Smooth muscle cell of trachea (primary cell): ENCODE results near the gene ANXA6. TPM values are rescaled to one million over a fixed set of nuclear protein-coding genes. Genes with fewer than 3 reads are reported as not detected.

Source experiments
- total RNA-seq: library from RNA; depleted of rRNA; stranded (reverse); fragments of >200 nt; gene quantifications from 2 replicates; pipeline ENCODE4 v1.2.1, GENCODE V29; 2014

ANXA6 gene
- 553 and 716 TPM in 2 replicates for total RNA-seq

GRCh38 chr5:151157426-151158286, at the start of gene ANXA6:
ANXA6 (minus strand) TSS chr5:151157779; CDS start chr5:151147901, 9,878 bp downstream.

GRCh38 chr5:151080613-151081430, 76.8 kb downstream of the ANXA6 start, which contains the start of gene TNIP1:
TNIP1 (minus strand) TSS chr5:151081034; CDS start chr5:151065095, 15,939 bp downstream.

Other genes with a start within 250 kb of the ANXA6 start
- gene GPX3, start 137.2 kb downstream of the ANXA6 start, total RNA-seq: 7.6 and 18.4 TPM in 2 replicates
- 56.0 and 87.7 TPM in 2 replicates for gene TNIP1, start 76.7 kb downstream of the ANXA6 start, total RNA-seq
- gene CCDC69, start 66.3 kb upstream of the ANXA6 start, total RNA-seq: 2.2 and 6.9 TPM in 2 replicates
- 30.3 and 55.6 TPM in 2 replicates for gene GM2A, start 95.4 kb upstream of the ANXA6 start, total RNA-seq
- gene SLC36A3, start 146.0 kb upstream of the ANXA6 start, total RNA-seq: not detected in 2 replicates
- not detected in 2 replicates for gene SLC36A2, start 189.8 kb upstream of the ANXA6 start, total RNA-seq